Endothelial cell (in vitro differentiated cells): Measurements from ENCODE around the gene RACGAP1. TPM values are rescaled to one million over a fixed set of nuclear protein-coding genes. Genes with fewer than 3 reads are reported as not detected.

ENCODE experiments used
- DNase-seq: peaks from one replicate; pipeline ENCODE4 v3.0.0; 2021; ENCODE audit warnings: low spot score
- H3K27ac Mint-ChIP-seq: one replicate; pipeline ENCODE4 v1.8.0; 2021; ENCODE audit warnings: mixed read lengths, inconsistent platforms; ENCODE audit not compliant: unreplicated experiment
- H3K27me3 Mint-ChIP-seq: one replicate; pipeline ENCODE4 v1.8.0; 2021; ENCODE audit warnings: mild to moderate bottlenecking, moderate library complexity, mixed read lengths, inconsistent platforms; ENCODE audit not compliant: unreplicated experiment
- H3K36me3 Mint-ChIP-seq: one replicate; pipeline ENCODE4 v1.8.0; 2021; ENCODE audit warnings: mild to moderate bottlenecking, low read depth, mixed read lengths, inconsistent platforms; ENCODE audit not compliant: unreplicated experiment
- H3K4me1 Mint-ChIP-seq: one replicate; pipeline ENCODE4 v1.8.0; 2021; ENCODE audit warnings: mild to moderate bottlenecking, mixed read lengths, inconsistent platforms; ENCODE audit not compliant: unreplicated experiment
- H3K4me3 Mint-ChIP-seq: one replicate; pipeline ENCODE4 v1.8.0; 2021; ENCODE audit warnings: mild to moderate bottlenecking, mixed read lengths, inconsistent platforms; ENCODE audit not compliant: unreplicated experiment
- H3K9me3 Mint-ChIP-seq: one replicate; pipeline ENCODE4 v1.8.0; 2021; ENCODE audit warnings: mixed read lengths, inconsistent platforms; ENCODE audit not compliant: unreplicated experiment
- CTCF ChIP-seq: fragments of 200-600 bp; sonication (generic); IDR thresholded peaks from one replicate; pipeline ENCODE4 v1.5.0; 2021; ENCODE audit warnings: antibody characterized with exemption; ENCODE audit not compliant: unreplicated experiment
- total RNA-seq: library from RNA; stranded (reverse); fragmentation: NEBNext Ultra II Directional; extraction: Animal tissue kit (Norgen Biotek cat#: 25700); gene quantifications from one replicate; pipeline ENCODE4 v1.2.1, GENCODE V29; 2021; ENCODE audit not compliant: unreplicated experiment

The RACGAP1 gene
- total RNA-seq, 1 donor from 2014 or later, result 19.5 TPM

GRCh38 chr12:49965836-49966235, 59.5 kb downstream of the RACGAP1 start:
- no peaks in the 10 kb centered on the region for H3K9me3 Mint-ChIP-seq
- DNase-seq, result no peak
- no peaks in the 10 kb centered on the region for H3K36me3 Mint-ChIP-seq
- no peak for TF ChIP-seq CTCF
- no peak overlapping the region for H3K4me3 Mint-ChIP-seq
- no peaks in the 10 kb centered on the region for H3K4me1 Mint-ChIP-seq
- H3K27ac Mint-ChIP-seq, result no peak overlapping the region
- peaks cover 18% of the 10 kb centered on the region for H3K27me3 Mint-ChIP-seq

- TF ChIP-seq CTCF, result no peak
- Mint-ChIP-seq H3K9me3 (no peaks in the 10 kb centered on the region), H3K4me3 (no peak overlapping the region), H3K4me1 (peaks cover 8% of the 10 kb centered on the region), H3K27ac (peak overlapping the region; percentile 17), H3K36me3 (peaks cover 7% of the 10 kb centered on the region), H3K27me3 (peaks cover 25% of the 10 kb centered on the region)
- DNase-seq, result no peak
Measured at GRCh38 chr12:49964849-49965624, 60.3 kb downstream of the RACGAP1 start.

- Mint-ChIP-seq H3K4me3 (peak overlapping the region; percentile 10), H3K27me3 (peaks cover 25% of the 10 kb centered on the region), H3K4me1 (peaks cover 14% of the 10 kb centered on the region), H3K27ac (peak overlapping the region; percentile 17), H3K9me3 (no peaks in the 10 kb centered on the region), H3K36me3 (peaks cover 7% of the 10 kb centered on the region)
- no peak for DNase-seq
- TF ChIP-seq CTCF, result no peak
Measured at GRCh38 chr12:49963976-49964815, 61.1 kb downstream of the RACGAP1 start.

- Mint-ChIP-seq H3K4me3 (no peak overlapping the region), H3K36me3 (peaks cover 7% of the 10 kb centered on the region), H3K4me1 (peaks cover 19% of the 10 kb centered on the region), H3K27me3 (peaks cover 27% of the 10 kb centered on the region), H3K27ac (no peak overlapping the region), H3K9me3 (no peaks in the 10 kb centered on the region)
- DNase-seq, result no peak
- TF ChIP-seq CTCF, result no peak
Measured at GRCh38 chr12:49962861-49963765, 62.2 kb downstream of the RACGAP1 start.
